ENCODE data around the gene DHTKD1. TPM values are rescaled to one million over a fixed set of nuclear protein-coding genes. Genes with fewer than 3 reads are reported as not detected.

The DHTKD1 gene
- total and polyA plus RNA-seq, 2 of the 4 experiments (the other 2 are of a cell fraction) = 13.9 to 20.3 TPM

GRCh38 chr10:12050528-12050927 is 18.2 kb upstream of the DHTKD1 start:
- DNase-seq = no peak
- BruUV-seq (replicated peaks) = no TSS peak
- H3K9me3 ChIP-seq (ENCODE audit: control insufficient read depth, insufficient read depth, low read length) = no peaks in the 10 kb centered on the region

More at GRCh38 chr10:12050528-12050927, 18.2 kb upstream of the DHTKD1 start:
- in situ Hi-C loops (cut with MboI; ENCODE audit: low sequenced_read_pairs) = no loop called here
- Histone ChIP-seq H2BK120ac (ENCODE audit: low read depth, low read length) (no peak overlapping the region), H2AK9ac (replicated peaks; ENCODE audit: low read depth, low read length, poor library complexity) (no peak overlapping the region), H3K4me1 (ENCODE audit: control insufficient read depth, insufficient read depth, low read length) (no peaks in the 10 kb centered on the region), H3K56ac (ENCODE audit: extremely low read depth, insufficient read depth, low read length) (no peak overlapping the region), H3K4me2 (ENCODE audit: low read depth, low read length) (no peak overlapping the region), H3K4ac (ENCODE audit: low read depth, low read length) (no peak overlapping the region), H3K18ac (ENCODE audit: low read depth, low read length) (no peak overlapping the region), H3K79me1 (ENCODE audit: low read depth in 1 of 2, low read length in 2 of 2) (no peaks in the 10 kb centered on the region), H3K27ac (ENCODE audit: insufficient read depth, low read length) (no peak overlapping the region), H2AFZ (replicated peaks; ENCODE audit: low read length, poor library complexity) (no peak overlapping the region), H2AK5ac (ENCODE audit: low read depth, low read length) (no peak overlapping the region), H3K14ac (replicated peaks; ENCODE audit: low read depth, low read length) (no peak overlapping the region), H3K9ac (ENCODE audit: low read depth, low read length) (no peak overlapping the region), H3K9me1 (ENCODE audit: insufficient read depth, low read length) (no peaks in the 10 kb centered on the region), H4K91ac (ENCODE audit: insufficient read depth, low read depth, low read length) (no peak overlapping the region), H2BK15ac (ENCODE audit: low read depth, low read length) (no peak overlapping the region), H4K20me1 (ENCODE audit: insufficient read depth, low read length) (no peaks in the 10 kb centered on the region), H3K23ac (ENCODE audit: low read depth, low read length) (no peak overlapping the region), H3K4me3 (ENCODE audit: insufficient read depth, low read depth, low read length) (no peak overlapping the region), H2BK5ac (ENCODE audit: low read depth, low read length, poor library complexity, severe bottlenecking) (no peak overlapping the region), H3K36me3 (ENCODE audit: control insufficient read depth, insufficient read depth, low read length) (no peaks in the 10 kb centered on the region), H4K5ac (ENCODE audit: low read depth, low read length) (no peak overlapping the region), H4K8ac (ENCODE audit: low read depth in 2 of 2, low read length in 2 of 2) (no peak overlapping the region), H3K27me3 (ENCODE audit: control insufficient read depth, insufficient read depth, low read length) (no peaks in the 10 kb centered on the region), H2BK20ac (ENCODE audit: low read depth, low read length) (no peak overlapping the region)
- ChIA-PET POLR2A (ENCODE audit: unreplicated experiment) (no interaction called here), CTCF (no interaction called here)
- intact Hi-C loops (cut with micrococcal nuclease) = no loop called here
- dilution Hi-C loops (cut with HindIII; ENCODE audit: low sequenced_read_pairs, unreplicated experiment) = no loop called here
- no peak for TF ChIP-seq CEBPB (IDR thresholded peaks at IDR 0.05; ENCODE audit: low read depth, low read length)
- no peak for ATAC-seq (ENCODE audit: low read depth)

Measured in IMR-90 (cell line).